A673 (cell line): Measurements from ENCODE around the gene ZFYVE28. TPM values are rescaled to one million over a fixed set of nuclear protein-coding genes. Genes with fewer than 3 reads are reported as not detected.

Experiments
- BruUV-seq: library from RNA; stranded (reverse); fragments of 400-500 nt; replicated peaks from 2 replicates; lab custom pipeline; 2021; lab: Mats Ljungman, UMichigan
- CTCF ChIA-PET: fragments of 300-600 bp; sonication (Branson Sonifier 250); formaldehyde crosslinking; loops from one replicate; lab custom pipeline; 2022; ENCODE audit warnings: antibody characterized with exemption; lab: Charles Lee
- POLR2A ChIA-PET: fragments of 300-600 bp; sonication (Branson Sonifier 250); formaldehyde crosslinking; loops from one replicate; lab custom pipeline; 2022; ENCODE audit warnings: antibody characterized with exemption; ENCODE audit not compliant: low non-redundant PET; lab: Charles Lee
- DNase-seq: peaks from one replicate; pipeline ENCODE4 v3.0.0-alpha.2; 2015; ENCODE audit warnings: low spot score
- H3K27ac ChIP-seq: fragments of 200-600 bp; sonication (generic); 2 replicates; pipeline ENCODE4 v1.5.1; 2016; ENCODE audit warnings: mixed run types, low read depth, mild to moderate bottlenecking, mixed read lengths, antibody characterized with exemption, low read length; ENCODE audit not compliant: poor library complexity, severe bottlenecking
- H3K27me3 ChIP-seq: fragments of 200-600 bp; sonication (generic); replicated peaks from 2 replicates; pipeline ENCODE4 v1.6.1; 2017; ENCODE audit warnings: mixed run types, low read depth, mild to moderate bottlenecking, mixed read lengths, antibody characterized with exemption, low read length; ENCODE audit not compliant: insufficient read depth, poor library complexity
- H3K36me3 ChIP-seq: fragments of 200-600 bp; sonication (generic); 2 replicates; pipeline ENCODE4 v1.6.1; 2016; ENCODE audit warnings: mixed run types, mild to moderate bottlenecking, mixed read lengths, antibody characterized with exemption, low read length; ENCODE audit not compliant: insufficient read depth, poor library complexity, severe bottlenecking
- H3K4me1 ChIP-seq: fragments of 200-600 bp; sonication (generic); 2 replicates; pipeline ENCODE4 v1.6.1; 2017; ENCODE audit warnings: mixed run types, mild to moderate bottlenecking, mixed read lengths, antibody characterized with exemption, low read length; ENCODE audit not compliant: insufficient read depth, poor library complexity, severe bottlenecking
- H3K4me3 ChIP-seq: fragments of 200-600 bp; sonication (generic); 2 replicates; pipeline ENCODE4 v1.5.1; 2016; ENCODE audit warnings: low read depth, mixed run types, mild to moderate bottlenecking, mixed read lengths, low read length; ENCODE audit not compliant: poor library complexity, severe bottlenecking
- H3K9me3 ChIP-seq: fragments of 200-600 bp; sonication (generic); 2 replicates; pipeline ENCODE4 v1.6.1; 2016; ENCODE audit warnings: mixed run types, low read depth, mild to moderate bottlenecking, mixed read lengths, antibody characterized with exemption, low read length; ENCODE audit not compliant: poor library complexity, severe bottlenecking
- EZH2 ChIP-seq: fragments of 200-600 bp; sonication (generic); IDR thresholded peaks from 2 replicates; pipeline ENCODE4 v1.6.1; 2017; ENCODE audit warnings: borderline replicate concordance, low read depth, mild to moderate bottlenecking, mixed read lengths, antibody characterized with exemption, low read length; ENCODE audit not compliant: poor library complexity, severe bottlenecking
- intact Hi-C: fragments of 100-400 bp; cut with micrococcal nuclease; formaldehyde crosslinking; loops from one replicate; pipeline ENCODE4 v1.10.0; 2022; ENCODE audit not compliant: unreplicated experiment
- total RNA-seq: library from RNA; stranded (reverse); gene quantifications from 2 replicates; pipeline ENCODE4 v1.2.3, GENCODE V29; 2021
- TF ChIP-seq, protein P1 (sequence below): fragments of 300-800, 200-600 bp; sonication (generic); conservative IDR thresholded peaks from 2 replicates; pipeline ENCODE4 v1.5.1; 2017; ENCODE audit warnings: low read depth, mild to moderate bottlenecking, antibody characterized with exemption, low read length, moderate library complexity, mixed read lengths

The ZFYVE28 gene
- total RNA-seq, 1 experiment from 2014 or later = 8.6 TPM

GRCh38 chr4:2251073-2251794 lies 167.2 kb downstream of the ZFYVE28 start:
- no peak overlapping the region for H3K4me3 ChIP-seq
- no peaks in the 10 kb centered on the region for H3K36me3 ChIP-seq
- H3K4me1 ChIP-seq = peaks cover 11% of the 10 kb centered on the region
- ChIA-PET CTCF (no interaction called here), POLR2A (no interaction called here)
- no peaks in the 10 kb centered on the region for H3K9me3 ChIP-seq
- no peak for DNase-seq
- no peak for TF ChIP-seq EZH2
- TF ChIP-seq, protein P1, sequence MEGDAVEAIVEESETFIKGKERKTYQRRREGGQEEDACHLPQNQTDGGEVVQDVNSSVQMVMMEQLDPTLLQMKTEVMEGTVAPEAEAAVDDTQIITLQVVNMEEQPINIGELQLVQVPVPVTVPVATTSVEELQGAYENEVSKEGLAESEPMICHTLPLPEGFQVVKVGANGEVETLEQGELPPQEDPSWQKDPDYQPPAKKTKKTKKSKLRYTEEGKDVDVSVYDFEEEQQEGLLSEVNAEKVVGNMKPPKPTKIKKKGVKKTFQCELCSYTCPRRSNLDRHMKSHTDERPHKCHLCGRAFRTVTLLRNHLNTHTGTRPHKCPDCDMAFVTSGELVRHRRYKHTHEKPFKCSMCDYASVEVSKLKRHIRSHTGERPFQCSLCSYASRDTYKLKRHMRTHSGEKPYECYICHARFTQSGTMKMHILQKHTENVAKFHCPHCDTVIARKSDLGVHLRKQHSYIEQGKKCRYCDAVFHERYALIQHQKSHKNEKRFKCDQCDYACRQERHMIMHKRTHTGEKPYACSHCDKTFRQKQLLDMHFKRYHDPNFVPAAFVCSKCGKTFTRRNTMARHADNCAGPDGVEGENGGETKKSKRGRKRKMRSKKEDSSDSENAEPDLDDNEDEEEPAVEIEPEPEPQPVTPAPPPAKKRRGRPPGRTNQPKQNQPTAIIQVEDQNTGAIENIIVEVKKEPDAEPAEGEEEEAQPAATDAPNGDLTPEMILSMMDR = no peak
- BruUV-seq = no TSS peak
- no peaks in the 10 kb centered on the region for H3K27me3 ChIP-seq
- intact Hi-C loops = no loop called here
- H3K27ac ChIP-seq = no peak overlapping the region

DNA sequence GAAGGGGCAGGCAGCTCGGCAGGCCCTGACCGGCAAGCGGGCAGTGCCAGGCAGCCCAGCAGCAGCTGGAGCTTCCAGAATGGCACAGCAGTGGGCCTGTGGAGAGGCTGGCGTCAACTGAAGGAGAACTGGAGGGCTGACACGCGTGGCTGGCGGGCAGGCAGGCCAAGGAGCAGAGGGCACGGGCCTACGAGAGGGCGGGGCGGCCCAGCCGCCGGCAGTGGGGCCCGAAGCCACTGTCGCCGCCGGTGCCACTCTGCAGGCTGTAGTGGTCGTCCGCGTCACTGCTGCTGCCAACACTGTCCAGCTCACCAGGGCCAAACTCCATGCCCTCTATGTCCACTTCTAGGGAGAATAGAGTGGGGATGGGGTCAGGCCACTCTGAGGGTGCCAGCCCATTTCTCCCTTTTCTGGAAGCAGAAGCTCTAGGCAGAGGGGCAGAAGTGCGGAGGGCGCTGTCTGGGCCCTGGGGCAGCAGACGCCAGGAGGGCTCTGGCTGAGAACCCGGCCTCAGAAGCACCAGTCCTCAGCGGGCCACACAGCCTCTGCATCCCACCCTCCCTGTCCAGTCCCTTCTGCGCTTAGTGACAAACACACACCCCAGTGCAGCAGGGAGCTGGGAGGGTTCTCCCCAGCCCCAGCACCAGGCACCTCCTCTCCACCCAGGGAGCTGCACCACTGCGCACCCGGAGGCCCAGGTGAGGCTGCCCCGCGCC lies 167.9 kb downstream of the ZFYVE28 start:
- H3K4me3 ChIP-seq = no peak overlapping the region
- H3K4me1 ChIP-seq = peaks cover 5% of the 10 kb centered on the region
- no peaks in the 10 kb centered on the region for H3K27me3 ChIP-seq
- BruUV-seq = no TSS peak
- ChIA-PET POLR2A (no interaction called here), CTCF (no interaction called here)
- no peaks in the 10 kb centered on the region for H3K36me3 ChIP-seq
- DNase-seq = no peak
- H3K27ac ChIP-seq = no peak overlapping the region
- TF ChIP-seq EZH2 = no peak
- TF ChIP-seq, protein P1 = no peak
- intact Hi-C loops = no loop called here
- H3K9me3 ChIP-seq = no peaks in the 10 kb centered on the region

- H3K9me3 ChIP-seq = no peaks in the 10 kb centered on the region
- H3K4me1 ChIP-seq = peaks cover 9% of the 10 kb centered on the region
- DNase-seq = no peak
- no TSS peak for BruUV-seq
- no peak overlapping the region for H3K27ac ChIP-seq
- intact Hi-C loops = no loop called here
- no peak overlapping the region for H3K4me3 ChIP-seq
- no peaks in the 10 kb centered on the region for H3K36me3 ChIP-seq
- CTCF ChIA-PET = no interaction called here
- no peaks in the 10 kb centered on the region for H3K27me3 ChIP-seq
- no peak for TF ChIP-seq EZH2
- TF ChIP-seq, protein P1 = no peak
- POLR2A ChIA-PET = no interaction called here
Measured at GRCh38 chr4:2249526-2250356, 168.7 kb downstream of the ZFYVE28 start.
